Activated CD8-positive, alpha-beta memory T cell treated with anti-CD3 and anti-CD28 coated beads, Interleukin-2, amount 50 U/mL, for 48 hours (primary cell): ENCODE data around the gene PHAF1.
"Not testable (repeated sequence)": the region's sequence is repeated elsewhere in the genome, so short reads cannot be mapped to it uniquely, and the experiment has no call there.

Source experiments
- DNase-seq: peaks from one replicate; pipeline ENCODE4 v3.0.0-alpha.2; 2020

PHAF1 gene

DNA sequence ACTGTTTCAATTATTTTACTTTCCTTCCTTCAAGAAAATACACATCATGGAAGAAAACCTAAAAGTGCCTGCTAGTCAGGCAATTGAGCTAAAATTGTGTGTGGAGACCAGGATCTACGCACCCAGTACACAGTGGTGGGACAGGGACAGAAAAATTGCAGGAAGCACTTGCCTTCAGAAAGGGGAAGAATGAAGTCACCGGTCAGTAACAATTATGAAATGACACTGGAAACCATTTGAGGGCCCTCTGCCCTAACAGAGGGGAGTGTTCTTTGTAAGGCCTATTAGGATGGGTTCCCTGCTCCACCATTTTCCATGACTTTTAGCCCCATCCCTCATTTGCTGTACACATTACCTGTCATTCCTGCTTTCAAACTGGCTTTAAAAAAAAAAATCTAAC, 4.5 kb upstream of the PHAF1 start:
- no peak for DNase-seq

DNA sequence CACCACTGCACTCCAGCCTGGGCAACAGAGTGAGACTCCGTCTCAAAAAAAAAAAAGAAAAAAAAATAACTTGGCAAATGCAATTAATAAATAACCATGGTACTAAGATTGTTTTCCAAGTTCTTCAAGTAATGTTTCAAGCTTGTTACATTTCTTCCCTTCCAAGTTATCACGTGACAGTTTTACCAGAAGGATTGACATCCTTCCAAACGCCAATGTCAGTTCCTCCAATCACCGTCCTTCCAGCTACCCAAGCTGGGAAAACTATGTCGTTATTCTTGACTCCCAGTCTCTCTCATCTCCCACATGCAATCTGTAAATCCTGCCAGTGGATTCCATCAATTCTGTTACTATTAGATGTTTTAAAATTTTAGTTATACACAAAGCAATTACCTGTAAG, 3.9 kb upstream of the PHAF1 start:
- DNase-seq = no peak

DNA sequence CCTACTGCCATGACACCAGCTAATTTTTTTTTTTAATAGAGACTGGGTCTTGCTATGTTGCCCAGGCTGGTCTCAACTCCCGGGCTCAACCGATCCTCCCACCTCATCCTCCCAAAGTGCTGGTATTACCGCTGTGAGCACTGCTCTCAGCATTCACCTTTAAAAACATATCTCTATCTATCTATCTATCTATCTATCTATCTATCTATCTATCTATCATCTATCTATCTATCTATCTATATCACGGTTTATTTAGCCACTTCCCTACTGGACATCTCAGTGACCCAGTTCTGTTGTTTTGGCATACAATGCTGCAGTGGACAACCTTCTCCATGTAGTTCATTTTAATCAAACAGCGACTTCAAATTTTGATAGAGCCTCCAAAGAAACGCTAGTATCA, 1.3 kb upstream of the PHAF1 start:
- no peak for DNase-seq

DNA sequence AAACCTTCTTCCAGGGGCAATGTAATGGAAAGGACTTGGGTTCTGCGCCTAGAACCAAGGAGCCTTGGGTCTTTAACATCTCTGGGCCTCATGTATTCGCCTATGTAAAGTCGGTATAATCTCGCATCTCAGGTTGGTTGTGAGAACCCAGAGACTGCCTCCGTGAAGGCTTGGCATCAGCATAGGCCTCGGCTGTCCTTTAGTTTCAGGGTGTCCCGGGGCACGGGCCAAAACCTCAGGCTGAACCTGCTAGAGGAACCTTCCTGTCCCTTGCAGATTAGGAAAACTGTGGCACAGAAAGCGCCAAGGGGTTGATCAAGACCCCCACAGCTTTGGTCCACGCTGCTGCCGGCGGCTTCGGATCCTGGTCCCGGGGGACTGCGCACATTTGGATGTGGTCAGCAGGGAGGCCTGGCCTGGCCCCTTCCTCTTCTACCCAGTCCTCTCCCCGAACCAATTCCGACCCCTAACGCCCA, 772 bp upstream of the PHAF1 start:
- no peak for DNase-seq

DNA sequence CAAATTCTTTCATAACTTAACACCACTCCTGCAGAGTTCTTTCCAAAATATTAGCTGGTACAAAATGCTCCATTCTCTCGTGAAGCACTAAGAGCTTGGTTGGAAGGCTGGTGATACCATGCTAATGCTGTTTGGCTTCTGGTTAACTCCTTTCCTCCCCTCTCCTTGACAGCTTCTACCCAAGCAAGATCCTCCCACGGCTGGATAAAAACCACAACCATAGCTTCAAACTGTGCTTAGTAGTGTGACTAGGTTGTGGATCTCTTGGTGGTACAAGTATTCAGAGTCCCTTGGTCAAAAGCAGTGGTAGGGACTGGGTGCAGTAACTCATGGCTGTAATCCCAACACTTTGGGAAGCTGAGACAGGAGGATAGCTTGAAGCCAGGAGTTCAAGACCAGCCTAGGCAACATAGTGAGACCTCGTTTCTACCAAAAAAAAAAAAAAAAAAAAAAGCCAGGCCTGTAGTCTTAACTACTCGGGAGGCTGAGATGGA, 2.3 kb downstream of the PHAF1 start:
- DNase-seq = peak; percentile 7

DNA sequence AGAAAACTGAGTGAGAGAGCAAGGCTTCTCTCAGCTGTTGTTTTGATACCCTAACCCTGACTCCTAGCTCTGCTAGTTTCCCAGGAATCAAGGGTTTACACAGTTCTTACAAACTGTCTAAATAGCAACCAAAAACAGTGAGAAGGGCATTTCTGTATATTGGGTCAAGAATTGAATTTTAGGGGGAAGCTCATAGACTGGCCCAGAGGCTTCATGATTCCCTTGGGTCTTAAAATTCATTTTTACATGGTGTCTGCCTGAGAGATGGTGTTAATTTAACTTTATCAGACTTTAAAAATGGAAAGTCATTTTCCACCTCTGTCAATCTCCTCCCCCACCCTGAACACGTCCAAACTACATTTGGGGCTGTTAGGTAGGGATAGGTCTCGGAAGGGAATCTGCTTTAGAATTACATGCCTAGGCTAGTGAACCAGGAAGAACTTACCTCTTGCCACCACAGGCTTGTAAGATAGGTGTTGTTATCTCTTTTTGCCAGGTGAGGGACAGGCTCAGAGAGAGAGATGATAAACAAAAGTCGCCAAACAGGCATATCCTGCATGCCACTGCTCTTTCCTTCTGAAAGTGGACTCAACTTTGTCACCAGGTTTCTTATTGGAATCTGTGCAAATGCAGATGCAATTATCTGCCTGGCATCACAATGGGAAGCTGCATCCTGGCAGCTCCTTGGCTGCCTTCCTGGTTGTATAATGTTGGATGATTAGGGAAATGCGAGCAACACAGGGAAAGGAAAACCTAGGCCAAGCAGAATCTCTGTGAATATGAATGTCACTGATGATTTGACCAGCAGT, 3.1 kb downstream of the PHAF1 start:
- DNase-seq = peak; percentile 12

DNA sequence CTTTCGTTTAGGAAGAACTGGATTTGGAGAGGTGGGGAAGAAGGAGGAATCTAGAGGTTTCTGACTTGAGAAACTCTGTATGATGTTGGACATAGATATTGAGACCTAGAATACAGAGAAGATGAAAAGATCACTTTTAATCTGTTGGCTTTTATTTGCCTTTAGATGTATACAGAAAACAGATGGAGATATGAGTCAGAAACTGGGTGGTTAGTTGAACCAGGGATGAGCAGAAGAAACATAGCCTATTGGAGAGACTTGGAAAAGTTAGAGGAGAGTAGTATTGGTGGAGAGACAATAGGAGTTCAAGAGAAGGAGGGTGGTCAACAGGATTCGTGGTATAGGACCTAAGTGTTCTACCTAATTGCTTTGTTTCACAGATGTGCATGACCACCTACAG, 5.1 kb downstream of the PHAF1 start:
- DNase-seq = no peak

DNA sequence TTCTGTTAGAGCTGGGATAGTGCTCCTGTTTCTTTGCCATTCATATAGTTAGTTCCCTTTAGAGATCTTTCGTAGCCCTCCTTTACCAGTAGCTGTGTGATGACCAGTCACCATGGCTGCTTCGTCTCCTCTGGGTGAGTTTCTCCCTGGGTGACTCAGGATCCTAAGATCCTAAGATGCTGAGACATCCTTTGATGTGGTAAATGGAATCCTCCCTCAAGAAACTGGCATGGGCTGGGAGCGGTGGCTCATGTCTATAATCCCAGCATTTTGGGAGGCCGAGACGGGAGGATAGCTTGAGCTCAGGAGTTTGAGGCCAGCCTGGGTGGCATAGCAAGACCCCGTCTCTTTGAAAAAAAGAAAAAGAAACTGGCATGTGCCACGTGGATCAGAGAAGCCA, 5.9 kb downstream of the PHAF1 start:
- no peak for DNase-seq

DNA sequence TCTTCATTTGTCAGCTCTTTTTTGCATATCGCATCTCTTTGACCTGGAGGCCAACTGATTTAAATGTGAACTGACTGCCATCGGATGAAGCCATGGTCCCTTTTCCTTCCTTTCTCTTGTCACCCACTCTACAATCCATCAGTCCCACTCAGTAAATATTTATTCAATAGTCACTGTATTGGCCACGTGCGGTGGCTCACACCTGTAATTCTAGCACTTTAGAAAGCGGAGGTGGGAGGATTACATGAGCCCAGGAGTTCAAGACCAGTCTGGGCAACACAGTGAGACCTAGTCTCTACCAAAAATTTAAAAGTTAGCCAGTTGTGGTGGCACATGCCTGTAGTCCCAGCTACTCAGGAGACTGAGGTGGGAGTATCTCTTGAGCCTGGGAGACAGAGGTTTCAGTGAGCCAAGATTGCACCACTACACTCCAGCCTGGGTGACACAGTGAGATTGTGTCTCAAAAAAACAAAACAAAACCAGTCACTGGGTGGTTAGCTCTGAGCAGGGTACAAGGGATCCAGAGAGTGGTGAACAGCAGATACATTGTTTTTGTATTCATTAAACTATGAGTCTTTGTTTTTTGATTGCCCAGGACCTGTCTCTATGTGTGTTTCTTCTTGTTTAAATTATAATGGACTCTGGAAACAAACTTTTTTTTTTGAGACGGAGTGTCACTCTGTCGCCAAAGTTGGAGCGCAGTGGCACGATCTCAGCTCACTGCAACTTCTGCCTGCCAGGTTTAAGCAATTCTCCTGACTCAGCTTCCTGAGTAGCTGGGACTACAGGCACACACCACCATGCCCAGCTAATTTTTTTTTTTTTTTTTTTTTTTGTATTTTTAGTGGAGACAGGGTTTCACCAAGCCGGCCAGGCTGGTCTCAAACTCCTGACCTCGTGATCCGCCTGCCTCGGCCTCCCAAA, 6.9 kb downstream of the PHAF1 start:
- no peak for DNase-seq

DNA sequence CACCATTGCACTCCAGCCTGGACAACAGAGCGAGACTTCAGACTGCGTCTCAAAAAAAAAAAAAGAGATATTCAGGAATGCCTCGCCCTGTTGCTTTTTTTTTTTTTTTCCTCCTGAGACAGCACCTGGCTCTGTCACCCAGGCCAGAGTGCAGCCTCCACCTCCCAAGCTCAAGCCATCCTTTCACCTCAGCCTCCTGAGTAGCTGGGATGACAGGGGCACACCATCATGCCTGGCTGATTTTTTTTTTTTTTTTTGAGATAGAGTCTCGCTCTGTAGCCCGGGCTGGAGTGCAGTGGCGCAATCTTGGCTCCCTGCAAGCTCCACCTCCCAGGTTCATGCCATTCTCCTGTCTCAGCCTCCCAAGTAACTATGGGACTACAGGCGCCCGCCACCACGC, 8.0 kb downstream of the PHAF1 start:
- no peak for DNase-seq

DNA sequence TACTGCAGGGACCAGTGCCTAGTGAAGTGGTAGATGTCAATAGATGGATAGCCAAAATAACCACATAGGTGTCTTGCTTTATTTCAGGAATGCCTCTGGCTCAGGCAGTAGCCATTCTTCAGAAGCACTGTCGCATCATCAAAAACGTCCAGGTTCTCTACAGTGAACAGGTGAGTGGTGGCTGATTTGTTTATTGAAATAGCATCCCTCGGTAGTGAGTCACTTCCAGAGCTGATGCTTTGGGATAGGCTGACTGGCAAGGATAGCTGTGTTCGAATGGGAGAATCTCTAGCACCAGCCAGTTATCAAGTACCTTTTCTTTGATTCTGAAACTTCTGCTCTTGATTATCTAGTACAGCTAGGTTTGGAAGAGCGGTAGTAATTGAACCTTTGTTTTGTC, 10.3 kb downstream of the PHAF1 start:
- DNase-seq = no peak

DNA sequence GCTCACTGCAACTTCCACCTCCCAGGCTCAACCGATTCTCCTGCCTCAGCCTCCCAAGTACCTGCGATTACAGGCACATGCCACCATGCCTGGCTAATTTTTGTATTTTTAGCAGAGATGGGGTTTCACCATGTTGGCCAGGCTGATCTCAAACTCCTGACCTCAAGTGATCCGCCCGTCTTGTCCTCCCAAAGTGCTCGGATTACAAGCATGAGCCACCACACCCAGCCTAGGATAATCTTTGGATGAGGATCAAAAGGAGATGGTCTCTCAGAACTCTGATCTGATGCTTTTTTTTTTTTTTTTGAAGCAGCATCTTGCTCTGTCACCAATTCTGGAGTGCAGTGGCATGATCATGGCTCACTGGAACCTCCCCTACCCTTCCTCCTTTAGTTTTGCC, 13.1 kb downstream of the PHAF1 start:
- DNase-seq = not testable (repeated sequence)

DNA sequence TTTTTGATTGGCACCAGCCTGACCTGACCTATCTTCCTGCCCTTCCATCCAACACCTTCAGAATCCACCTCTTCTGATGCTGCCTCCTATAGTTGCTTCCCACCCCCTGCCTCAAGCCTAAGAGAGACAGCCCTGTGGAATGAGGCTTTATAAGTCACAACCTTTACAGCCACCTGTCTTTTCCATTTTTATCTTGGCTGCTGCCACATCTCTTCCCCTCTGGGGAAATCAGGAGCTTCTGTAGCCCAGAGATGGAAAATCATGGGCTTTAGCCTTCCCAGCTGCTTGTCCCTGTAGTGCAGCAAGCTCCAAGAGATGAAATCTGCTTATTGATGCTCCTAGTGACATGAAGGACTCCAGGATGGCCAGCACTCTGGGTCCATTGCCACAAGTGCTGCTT, 18.7 kb downstream of the PHAF1 start:
- no peak for DNase-seq

DNA sequence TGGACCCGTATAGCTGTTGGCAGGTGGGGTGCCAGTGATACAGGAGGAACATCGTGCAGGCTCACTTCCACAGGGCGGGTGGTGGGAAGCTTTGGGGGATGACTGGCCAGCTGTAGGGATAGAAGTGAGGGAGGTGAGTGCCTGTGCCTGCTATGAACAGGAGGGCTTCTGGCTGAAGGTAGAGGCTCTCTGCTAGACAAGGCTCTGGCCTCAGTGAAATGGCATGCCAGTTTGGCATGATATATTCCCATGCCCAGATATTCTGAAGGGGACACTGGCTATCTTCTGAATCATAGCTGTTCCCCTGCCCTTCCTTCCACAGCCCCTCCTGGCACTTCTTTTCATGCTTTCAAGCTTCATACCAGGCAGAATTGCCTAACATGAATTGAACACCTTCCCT, 19.1 kb downstream of the PHAF1 start:
- DNase-seq = no peak

DNA sequence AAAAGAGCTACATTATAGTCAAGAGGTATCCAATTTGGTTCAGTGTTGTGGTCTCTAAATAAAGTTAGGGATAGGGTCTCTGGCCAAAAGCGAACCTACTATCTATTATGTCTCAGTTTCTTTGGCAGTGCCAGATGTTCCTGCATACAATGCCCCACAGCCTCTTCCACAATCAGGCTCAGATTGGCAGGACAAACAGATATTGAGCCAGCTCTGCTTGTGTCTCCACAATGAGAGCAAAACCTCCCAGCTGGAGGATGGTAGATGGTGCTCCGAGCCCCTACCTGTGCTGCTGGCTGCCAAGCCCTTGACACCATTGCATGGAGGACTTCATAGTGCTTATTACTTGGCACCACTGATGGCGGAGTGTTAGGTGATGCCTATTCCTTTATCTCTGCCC, 19.7 kb downstream of the PHAF1 start:
- no peak for DNase-seq

DNA sequence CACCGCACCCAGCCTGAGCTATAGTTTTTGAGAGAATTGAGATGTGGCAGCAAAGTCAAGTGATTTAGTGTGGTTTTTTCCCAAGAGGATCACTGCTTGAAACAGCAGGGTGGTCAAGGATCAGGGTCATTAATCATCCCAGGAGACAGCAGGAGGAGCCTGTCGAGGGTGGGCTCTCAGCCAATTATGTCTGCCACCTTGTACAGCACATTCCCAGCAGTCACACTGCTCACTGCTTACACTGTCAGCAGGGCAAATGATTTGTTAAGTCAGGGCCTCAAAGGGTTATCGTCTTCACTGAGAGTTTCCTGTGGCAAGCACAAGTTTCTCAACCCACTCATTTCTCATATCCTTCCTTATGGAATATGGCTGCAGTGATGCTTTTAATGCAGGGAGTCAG, 27.9 kb downstream of the PHAF1 start:
- DNase-seq = no peak

DNA sequence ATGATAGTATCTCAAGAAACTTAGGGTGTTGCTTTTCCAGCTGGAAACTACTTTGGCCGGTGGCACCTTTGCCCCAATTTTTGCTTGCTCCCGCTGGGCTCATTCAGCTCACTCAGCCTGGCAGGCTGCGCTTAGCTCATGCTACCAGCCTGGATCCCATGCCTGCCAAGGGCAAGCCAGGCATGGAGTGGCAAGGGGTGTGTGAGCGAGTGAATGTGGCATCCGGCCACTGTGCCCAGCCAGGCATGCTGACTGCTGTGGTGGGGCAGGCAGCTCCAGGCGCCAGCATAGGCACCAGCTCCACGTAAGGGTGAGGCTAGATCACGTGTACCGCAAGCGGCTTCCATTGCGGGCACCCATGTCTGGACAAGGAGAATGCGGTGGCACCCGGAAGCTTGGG, 31.6 kb downstream of the PHAF1 start:
- DNase-seq = no peak

DNA sequence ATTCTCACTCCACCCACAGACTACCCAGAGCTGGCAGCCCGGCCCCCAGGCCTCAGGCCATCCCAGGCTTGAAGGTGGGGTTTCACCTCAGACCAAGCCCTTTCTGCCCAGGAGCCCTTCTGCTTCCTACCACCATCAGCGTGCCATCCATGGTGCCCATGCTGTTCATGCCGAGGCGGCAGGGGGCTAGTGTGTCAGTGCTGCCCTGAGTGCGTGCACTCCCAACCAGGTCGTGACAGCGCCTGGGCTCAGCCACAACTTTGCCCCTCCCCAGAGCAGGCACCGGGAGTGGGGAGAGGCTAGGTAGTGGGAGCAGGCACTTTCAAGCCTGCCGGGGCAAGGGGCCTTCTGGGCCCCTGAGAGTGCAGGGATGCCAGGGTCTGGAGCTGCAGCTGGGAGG, 32.6 kb downstream of the PHAF1 start:
- no peak for DNase-seq

DNA sequence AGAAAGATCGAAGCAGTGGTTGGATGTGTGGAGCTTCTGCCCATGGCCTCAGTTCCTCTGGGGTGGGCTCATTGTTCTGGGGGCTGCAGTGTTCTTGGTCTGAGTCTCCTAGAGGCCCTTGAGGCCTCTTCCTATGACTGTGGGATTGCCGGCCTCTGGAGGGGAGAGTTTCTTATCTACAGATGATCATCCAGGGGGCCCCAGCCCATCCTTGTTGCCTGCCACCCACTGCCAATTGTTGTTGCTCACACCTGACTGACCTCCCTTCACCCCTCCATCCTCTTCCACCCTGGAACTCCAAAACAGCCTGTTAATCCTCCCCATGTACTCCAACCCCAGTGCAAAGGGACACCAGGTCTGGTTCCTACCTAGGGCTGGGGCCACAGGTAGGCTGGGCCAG, 35.2 kb downstream of the PHAF1 start:
- DNase-seq = no peak

DNA sequence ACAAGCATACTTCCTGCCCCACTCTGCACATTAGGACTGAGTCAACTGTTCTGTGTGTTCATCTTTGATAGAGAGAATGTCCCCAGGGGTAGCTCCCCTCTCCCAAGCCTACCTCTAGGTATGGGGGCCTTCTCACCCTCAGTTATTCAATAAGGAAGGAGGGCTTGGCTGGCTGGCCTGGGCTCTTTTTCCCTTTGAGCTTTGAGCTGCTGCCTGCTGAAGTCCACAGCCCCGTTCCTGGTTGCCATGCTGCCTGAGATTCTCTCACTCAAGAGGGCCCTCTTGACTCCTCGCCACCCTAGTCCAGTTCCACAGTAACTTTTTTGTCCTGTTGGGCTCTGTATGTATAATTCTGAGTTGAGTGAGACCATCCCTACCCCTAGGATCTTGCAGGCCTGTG, 36.0 kb downstream of the PHAF1 start:
- DNase-seq = no peak

DNA sequence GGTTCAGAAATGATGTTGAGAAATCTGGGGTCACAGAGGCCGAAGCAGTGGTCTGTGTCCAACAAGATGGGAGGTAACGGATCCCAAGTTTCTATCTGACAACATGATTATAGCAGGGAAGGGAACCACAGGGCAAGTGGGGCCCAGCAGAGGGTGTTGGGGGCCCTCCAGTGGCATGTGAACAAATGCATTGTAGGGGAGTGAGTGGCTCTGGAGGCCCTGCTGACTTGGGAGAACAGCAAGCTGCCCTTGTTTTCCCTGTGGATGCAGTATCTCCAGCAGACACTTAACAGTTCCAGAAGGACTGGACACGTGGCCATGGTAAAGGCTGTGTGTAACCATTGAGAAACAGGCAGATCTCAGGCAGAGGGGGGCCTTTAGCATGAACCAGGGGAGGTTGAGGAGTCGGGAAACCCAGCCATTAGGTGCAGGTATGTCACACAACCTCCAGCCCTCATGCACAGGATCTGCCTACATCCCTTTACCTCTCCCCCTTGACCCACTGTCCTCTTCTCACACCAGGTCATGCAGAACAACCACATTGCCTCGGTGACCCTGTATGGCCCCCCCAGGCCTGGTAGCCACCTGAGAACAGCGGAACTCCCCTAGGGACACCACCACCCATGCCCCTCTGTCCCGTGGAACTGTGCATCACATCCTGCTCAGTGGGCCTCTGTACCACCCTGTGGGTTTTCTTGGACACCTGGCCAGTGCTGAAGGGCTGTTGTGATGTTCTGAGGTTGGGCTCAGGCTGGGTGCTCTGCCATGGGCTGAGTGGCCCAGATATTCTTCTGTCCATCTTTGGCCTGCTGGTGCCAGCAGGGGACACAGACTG, 37.0 kb downstream of the PHAF1 start:
- no peak for DNase-seq

DNA sequence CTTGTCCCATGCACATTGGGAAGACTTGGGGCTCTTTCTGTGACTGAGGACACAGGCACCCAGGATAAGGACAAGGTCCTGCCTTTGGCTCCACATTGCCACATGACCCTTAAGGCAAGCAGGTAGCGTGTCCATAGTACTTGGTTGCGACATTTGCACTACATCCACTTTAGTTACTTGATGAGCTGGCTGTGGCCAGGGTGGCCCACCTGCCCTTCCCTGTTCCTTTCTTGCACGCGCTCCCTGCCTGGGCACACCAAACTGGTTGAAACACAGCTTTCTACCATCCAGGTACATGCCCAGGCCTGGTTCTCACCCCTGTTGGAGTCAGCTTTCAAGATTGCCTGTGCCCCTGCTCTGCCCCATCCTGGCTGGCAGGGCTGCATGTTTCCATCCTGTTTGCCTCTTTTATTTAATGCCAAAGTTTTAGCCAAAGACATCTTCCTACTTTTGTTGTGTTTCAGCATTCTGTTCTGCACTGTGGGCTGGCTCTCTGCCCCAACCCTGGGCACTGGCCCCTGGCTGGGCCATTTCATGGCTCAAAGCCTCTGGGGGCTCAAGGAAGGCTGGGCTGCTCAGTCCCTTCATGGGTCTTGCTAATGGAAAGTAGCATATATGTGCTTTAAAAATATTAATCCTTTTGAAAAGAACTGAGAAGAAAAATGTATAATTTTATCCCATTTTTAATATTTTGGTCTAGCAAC, 37.8 kb downstream of the PHAF1 start:
- DNase-seq = no peak
